ENCODE measurements around the gene PARD6G. TPM values are rescaled to one million over a fixed set of nuclear protein-coding genes. Genes with fewer than 3 reads are reported as not detected.
"Not testable (repeated sequence)": the region's sequence is repeated elsewhere in the genome, so short reads cannot be mapped to it uniquely, and the experiment has no call there.

PARD6G gene
- total and polyA plus RNA-seq, 9 donors, result 8.2 to 16.7 (median 12.5) TPM

DNA sequence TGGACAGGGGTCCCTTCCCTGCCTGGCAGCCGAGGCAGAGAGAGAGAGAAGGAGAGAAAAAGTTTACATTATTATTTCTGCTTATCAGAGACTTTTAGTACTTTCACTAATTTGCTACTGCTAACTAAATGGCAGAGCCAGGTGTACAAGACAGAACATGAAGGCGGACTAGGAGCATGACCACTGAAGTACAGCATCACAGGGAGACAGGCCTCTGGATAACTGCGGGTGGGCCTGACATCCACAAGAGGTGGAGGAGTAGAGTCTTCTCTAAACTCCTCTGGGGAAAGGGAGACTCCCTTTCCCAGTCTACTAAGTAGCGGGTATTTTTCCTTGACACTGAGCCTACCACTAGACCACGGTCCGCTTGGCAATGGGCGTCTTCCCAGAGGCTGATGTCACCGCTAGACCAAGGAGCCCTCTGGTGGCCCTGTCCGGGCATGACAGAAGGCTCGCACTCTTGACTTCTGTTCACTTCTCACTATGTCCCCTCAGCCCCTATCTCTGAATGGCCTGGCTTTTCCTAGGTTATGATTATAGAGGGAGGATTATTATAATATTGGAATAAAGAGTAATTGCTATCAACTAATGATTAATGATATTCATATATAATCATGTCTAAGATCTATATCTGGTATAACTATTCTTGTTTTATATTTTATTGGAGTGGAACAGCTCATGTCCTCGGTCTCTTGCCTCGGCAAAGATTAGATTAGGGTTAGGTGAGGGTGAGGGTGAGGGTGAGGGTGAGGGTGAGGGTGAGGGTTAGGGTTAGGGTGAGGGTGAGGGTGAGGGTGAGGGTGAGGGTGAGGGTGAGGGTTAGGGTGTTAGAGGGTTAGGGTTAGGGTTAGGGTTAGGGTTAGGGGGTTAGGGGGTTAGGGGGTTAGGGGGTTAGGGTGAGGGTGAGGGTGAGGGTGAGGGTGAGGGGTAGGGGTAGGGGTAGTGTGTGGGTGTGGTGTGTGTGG is 10.5 kb upstream of the PARD6G start:
- H3K9me3 ChIP-seq; H3K27me3 ChIP-seq; H3K27ac ChIP-seq; intact Hi-C loops (cut with DNase I); H3K36me3 ChIP-seq; H3K4me1 ChIP-seq (ENCODE audit: insufficient read depth); H3K4me3 ChIP-seq: not testable (repeated sequence)
- WGBS, 3 donors, result 41 to 47% (median 44%) methylated on average over 12 of the region's 12 CpGs
- TF ChIP-seq, protein P1, sequence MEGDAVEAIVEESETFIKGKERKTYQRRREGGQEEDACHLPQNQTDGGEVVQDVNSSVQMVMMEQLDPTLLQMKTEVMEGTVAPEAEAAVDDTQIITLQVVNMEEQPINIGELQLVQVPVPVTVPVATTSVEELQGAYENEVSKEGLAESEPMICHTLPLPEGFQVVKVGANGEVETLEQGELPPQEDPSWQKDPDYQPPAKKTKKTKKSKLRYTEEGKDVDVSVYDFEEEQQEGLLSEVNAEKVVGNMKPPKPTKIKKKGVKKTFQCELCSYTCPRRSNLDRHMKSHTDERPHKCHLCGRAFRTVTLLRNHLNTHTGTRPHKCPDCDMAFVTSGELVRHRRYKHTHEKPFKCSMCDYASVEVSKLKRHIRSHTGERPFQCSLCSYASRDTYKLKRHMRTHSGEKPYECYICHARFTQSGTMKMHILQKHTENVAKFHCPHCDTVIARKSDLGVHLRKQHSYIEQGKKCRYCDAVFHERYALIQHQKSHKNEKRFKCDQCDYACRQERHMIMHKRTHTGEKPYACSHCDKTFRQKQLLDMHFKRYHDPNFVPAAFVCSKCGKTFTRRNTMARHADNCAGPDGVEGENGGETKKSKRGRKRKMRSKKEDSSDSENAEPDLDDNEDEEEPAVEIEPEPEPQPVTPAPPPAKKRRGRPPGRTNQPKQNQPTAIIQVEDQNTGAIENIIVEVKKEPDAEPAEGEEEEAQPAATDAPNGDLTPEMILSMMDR (IDR thresholded peaks at IDR 0.05), result peak; percentile 39 to 86 (median 82)
- DNase-seq, result peak; percentile 66 to 86 (median 83)

DNA sequence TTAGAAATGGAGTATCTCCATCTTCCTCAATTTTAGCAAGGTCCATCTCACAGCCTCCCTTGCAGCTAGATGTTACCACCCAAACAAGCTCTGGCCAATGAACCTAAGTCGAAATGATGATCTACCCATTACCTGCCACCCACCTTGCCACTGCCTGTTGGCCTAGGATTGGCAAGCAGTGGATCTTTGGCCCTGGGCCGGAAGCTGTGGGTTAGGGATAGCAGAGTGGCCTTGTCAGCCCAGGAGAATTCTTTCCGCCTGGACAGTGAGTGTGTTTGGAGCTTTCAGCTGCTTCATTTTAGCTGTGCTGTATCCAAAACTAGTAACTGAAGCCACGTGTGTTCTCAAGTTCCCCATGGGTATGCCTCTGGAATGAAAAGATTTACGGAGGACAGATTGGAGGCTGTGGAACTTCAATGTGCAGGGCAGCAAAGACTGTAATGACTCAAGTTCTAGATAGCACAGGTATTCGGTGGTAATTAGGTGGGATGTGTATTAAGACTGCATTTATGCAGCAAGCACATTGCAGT is 7.7 kb upstream of the PARD6G start:
- no peaks in the 10 kb centered on the region for H3K4me1 ChIP-seq (ENCODE audit: insufficient read depth)
- no peak overlapping the region for H3K27ac ChIP-seq
- no peaks in the 10 kb centered on the region for H3K9me3 ChIP-seq
- peak in 1 of 5 donors; percentile 16 for DNase-seq
- 54 to 69% (median 64%) methylated on average over 6 of the region's 6 CpGs for WGBS, 3 donors
- intact Hi-C loops (cut with DNase I), result no loop called here
- H3K36me3 ChIP-seq, result no peaks in the 10 kb centered on the region
- no peak overlapping the region for H3K4me3 ChIP-seq
- no peaks in the 10 kb centered on the region for H3K27me3 ChIP-seq
- TF ChIP-seq EP300 (IDR thresholded peaks at IDR 0.05) (no peak), POLR2A (IDR thresholded peaks at IDR 0.05) (no peak)
- TF ChIP-seq, protein P1 (IDR thresholded peaks at IDR 0.05), result no peak

DNA sequence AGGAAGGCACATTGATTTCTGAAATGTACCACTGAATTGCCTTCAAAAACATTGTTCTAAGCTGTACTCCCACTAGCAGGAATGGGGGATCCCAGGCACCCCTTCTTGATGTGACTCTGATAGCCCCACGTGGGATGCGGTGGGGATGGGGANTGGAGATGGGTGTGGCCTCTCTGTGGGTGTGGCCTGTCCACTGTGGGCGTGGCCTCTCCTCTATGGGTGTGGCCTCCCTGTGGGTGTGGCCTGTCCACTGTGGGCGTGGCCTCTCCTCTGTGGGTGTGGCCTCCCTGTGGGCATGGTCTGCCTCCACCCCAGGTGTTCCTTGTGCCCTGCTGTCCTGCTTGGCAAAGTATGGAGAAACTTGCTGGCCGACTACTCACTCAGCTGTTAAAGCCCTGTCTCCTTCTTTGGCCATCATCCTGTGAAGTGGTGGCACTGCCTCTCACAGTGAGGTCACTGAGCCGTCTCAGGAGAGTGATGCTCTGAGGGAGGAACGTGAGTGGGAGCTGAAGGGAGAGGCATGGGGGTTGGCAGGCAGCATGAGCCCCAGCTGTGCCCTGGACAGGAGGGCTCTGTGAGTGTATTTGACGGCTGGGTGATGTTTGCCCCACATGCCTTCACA is 6.7 kb upstream of the PARD6G start:
- H3K4me1 ChIP-seq (ENCODE audit: insufficient read depth), result no peaks in the 10 kb centered on the region
- H3K4me3 ChIP-seq, result no peak overlapping the region
- no peak for TF ChIP-seq POLR2A (IDR thresholded peaks at IDR 0.05)
- H3K36me3 ChIP-seq, result no peaks in the 10 kb centered on the region
- intact Hi-C loops (cut with DNase I), result no loop called here
- 54 to 61% (median 60%) methylated on average over 8 of the region's 8 CpGs for WGBS, 3 donors
- H3K27ac ChIP-seq, result no peak overlapping the region
- H3K9me3 ChIP-seq, result no peaks in the 10 kb centered on the region
- peak in 1 of 5 donors; percentile 36 for DNase-seq
- H3K27me3 ChIP-seq, result no peaks in the 10 kb centered on the region

DNA sequence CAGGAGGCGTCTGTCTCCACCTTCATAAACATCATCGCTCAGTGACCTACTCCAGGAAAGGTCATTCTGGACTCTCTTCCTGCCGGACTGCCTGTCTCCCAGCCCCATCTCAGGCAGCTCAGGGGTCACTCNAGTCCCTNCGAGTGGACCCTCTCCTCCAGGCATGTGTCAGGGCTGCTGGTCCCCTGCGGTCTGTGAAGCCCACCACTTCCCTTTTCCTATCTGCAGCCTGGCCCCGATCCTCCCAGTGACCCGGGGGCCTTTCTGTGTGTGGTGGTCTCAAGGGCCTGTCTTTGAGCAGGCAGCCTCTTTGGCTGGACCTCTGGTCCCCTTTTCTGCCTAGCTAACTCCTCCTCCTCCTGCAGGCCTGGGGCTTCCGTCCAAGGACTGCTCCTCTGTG is 5.9 kb upstream of the PARD6G start:
- Histone ChIP-seq H3K27ac (no peak overlapping the region), H3K4me3 (no peak overlapping the region), H3K9me3 (no peaks in the 10 kb centered on the region), H3K36me3 (no peaks in the 10 kb centered on the region), H3K4me1 (ENCODE audit: insufficient read depth) (no peaks in the 10 kb centered on the region), H3K27me3 (no peaks in the 10 kb centered on the region)
- 90 to 93% (median 91%) methylated on average over 7 of the region's 8 CpGs for WGBS, 3 donors
- intact Hi-C loops (cut with DNase I), result no loop called here
- TF ChIP-seq POLR2A (IDR thresholded peaks at IDR 0.05), result no peak
- DNase-seq, result peak in 1 of 5 donors; percentile 20

DNA sequence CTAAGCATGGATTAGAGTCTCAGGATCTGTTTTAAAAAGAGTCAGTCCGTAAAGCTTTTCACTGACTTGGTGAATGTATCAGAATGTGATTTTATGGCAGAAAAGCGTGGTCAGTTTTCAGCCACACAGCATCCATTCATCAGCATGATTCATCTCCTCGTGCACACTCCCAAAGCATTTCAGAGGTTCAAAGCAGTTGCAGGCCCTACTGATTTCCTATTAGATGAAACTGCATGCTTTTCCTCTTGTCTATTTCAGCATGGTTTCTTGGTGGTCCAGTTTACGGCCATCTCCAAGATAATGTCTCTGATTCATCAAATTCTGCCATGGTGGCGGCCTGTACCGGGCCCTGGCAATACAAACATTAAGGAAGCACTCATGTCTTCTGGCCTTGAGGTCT is 4.8 kb upstream of the PARD6G start:
- no peak for DNase-seq
- no peaks in the 10 kb centered on the region for H3K9me3 ChIP-seq
- WGBS, 3 donors, result 91 to 94% (median 91%) methylated on average over 6 of the region's 6 CpGs
- no peak overlapping the region for H3K27ac ChIP-seq
- intact Hi-C loops (cut with DNase I), result no loop called here
- no peak overlapping the region for H3K4me3 ChIP-seq
- no peaks in the 10 kb centered on the region for H3K4me1 ChIP-seq (ENCODE audit: insufficient read depth)
- H3K36me3 ChIP-seq, result no peaks in the 10 kb centered on the region
- TF ChIP-seq POLR2A (IDR thresholded peaks at IDR 0.05) (no peak), EP300 (IDR thresholded peaks at IDR 0.05) (no peak)
- TF ChIP-seq, protein P1 (IDR thresholded peaks at IDR 0.05), result no peak
- no peaks in the 10 kb centered on the region for H3K27me3 ChIP-seq
